HG03342 (cell line): Measurements from ENCODE around the gene PRTN3.
"Not testable (repeated sequence)": the region's sequence is repeated elsewhere in the genome, so short reads cannot be mapped to it uniquely, and the experiment has no call there.

ENCODE experiments used
- ATAC-seq: cut with Tn5 transposase; IDR thresholded peaks from one replicate; pipeline ENCODE4 v1.9.1; 2021; ENCODE audit warnings: mild to moderate bottlenecking, moderate library complexity; ENCODE audit not compliant: unreplicated experiment

The PRTN3 gene

GRCh38 chr19:814152-815078 lies 26.4 kb upstream of the PRTN3 start:
- no peak for ATAC-seq

DNA sequence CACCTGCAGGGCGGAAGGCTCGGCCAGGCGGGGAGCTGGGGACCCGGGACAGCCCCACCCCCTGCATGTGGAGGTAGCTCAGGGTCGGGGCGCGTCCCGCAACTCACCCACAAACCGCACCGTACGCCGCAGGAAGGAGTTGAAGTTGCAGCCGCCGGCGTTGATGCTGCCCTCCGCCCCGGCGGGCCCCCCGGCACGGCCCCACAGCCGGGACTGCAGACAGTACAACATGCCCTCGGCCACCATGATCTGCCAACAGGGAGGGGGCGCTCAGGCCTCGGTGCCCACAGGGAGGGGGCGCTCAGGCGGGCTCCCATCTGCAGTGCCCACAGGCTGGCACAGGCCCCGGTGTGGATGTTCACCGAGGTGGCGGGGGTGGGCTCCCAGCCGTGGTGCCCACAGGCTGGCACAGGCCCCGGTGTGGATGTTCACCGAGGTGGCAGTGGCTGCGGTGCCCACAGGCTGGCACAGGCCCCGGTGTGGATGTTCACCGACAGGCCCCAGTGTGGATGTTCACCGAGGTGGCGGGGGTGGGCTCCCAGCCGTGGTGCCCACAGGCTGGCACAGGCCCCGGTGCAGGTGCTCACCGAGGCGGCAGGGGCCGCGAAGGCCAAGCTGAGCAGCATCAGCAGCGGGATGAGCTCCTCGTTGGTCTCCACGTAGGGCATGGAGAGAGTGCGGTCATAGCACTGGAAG lies 25.6 kb upstream of the PRTN3 start:
- ATAC-seq: no peak

DNA sequence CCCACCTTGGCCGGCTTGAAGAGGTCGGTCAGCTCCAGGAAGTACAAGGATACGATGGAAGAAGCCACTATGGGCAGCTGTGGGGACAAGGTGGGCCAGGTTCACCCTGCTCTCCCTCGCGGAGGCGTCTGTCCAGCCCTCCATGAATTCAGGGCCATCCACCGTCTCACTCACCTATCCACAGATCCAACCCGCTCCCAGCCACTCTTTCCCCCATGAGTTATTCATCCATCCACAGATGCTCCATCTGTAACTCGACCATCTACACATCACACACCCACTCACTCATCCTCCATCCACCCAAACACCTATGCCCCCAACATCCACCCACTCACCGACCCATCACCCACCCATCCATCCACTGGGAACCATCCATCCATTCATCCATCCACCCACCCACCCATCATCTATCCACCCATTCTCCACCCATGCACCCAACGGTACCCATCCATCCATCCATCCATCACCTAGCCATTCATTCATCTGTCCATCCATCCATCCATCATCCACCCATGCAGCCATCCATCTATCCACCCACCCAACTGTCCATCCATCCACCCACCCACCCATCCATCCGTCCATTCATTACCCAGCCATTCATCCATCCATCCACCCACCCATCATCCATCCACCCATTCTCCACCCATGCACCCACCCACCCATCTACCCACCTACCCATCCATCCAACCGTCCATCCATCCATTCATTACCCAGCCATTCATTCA lies 24.9 kb upstream of the PRTN3 start:
- no peak for ATAC-seq

GRCh38 chr19:816500-816857 lies 24.3 kb upstream of the PRTN3 start:
- ATAC-seq: no peak

DNA sequence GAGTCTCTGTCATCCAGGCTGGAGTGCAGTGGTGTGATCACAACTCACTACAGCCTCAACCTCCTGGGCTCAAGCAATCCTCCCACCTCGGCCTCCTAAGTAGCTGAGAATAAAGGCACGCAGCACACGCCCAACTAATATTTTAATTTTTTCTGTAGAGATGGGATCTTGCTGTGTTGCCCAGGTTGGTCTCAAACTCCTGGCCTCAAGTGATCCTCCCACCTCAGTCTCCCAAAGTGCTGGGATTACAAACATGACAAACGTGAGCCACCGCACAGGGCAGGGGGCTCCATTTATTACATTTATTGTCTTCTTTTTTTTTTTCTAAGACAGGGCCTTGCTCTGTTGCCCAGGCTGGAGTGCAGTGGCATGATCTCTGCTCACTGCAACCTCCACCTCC lies 20.6 kb upstream of the PRTN3 start:
- not testable (repeated sequence) for ATAC-seq

DNA sequence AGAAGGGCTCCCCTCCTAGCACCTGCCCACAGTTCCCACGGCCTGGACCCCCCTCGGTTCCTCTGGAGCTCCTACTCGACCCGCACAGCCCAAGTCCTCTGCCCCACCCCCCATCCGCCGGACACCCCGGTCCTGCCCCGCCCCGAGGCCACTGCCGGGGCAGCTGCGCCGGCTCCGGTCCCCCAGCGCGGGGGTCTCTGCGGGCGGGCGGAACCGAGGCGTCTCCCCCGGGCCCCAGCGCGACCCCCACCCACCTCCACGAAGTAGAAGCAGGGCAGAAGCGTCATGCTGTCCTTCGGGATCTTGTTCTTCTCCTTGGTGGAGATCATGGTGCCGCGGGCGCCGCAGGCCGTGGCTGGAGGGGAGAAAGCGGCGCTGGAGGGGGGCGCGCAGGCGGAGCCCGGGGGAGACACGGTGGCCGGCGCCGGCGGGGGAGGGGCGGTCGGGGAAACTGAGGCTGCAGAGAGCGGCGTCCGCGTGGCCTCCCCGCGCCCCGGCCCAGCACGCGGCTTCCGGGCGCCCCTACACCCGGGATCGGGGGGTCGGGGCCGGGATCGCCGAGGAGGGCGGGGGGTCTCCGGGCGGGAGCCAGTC lies 19.5 kb upstream of the PRTN3 start:
- ATAC-seq: no peak

GRCh38 chr19:821825-822503 lies 18.8 kb upstream of the PRTN3 start, which contains the start of gene PLPPR3:
Gene PLPPR3 (minus strand): TSS chr19:821955. CDS start chr19:821559, 396 bp downstream.
- no peak for ATAC-seq

- ATAC-seq: no peak
Observed at GRCh38 chr19:823565-824121, 17.2 kb upstream of the PRTN3 start.

GRCh38 chr19:824885-825284 lies 15.9 kb upstream of the PRTN3 start:
- ATAC-seq: no peak

DNA sequence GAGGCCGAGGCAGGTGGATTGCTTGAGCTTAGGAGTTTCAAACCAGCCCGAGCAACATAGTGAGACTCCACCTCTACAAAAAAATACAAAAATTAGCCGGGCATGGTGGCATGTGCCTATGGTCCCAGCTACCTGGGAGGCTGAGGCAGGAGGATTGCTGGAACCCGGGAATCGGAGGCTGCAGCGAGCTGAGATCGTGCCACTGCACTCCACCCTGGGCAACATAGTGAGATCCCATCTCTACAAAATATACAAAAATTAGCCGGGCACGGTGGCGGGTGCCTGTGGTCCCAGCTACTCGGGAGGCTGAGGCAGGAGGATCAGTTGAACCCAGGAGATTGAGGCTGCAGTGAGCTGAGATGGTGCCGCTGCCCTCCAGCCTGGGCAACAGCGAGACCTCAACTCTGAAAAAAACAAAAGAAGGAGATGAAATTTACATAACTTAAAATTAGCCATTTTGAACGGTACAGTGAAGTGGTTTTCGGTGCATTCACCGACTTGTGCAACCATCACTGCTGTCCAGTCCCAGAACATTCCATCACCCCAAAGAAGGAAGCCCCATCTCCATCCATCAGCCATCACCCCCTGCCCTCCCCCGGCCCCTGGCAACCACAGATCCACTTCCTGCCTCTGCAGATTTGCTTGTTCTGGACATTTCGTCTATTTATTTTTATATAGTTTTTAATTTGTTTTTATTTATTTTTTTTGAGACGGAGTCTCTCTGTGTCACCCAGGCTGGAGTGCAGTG lies 14.7 kb upstream of the PRTN3 start:
- no peak for ATAC-seq

DNA sequence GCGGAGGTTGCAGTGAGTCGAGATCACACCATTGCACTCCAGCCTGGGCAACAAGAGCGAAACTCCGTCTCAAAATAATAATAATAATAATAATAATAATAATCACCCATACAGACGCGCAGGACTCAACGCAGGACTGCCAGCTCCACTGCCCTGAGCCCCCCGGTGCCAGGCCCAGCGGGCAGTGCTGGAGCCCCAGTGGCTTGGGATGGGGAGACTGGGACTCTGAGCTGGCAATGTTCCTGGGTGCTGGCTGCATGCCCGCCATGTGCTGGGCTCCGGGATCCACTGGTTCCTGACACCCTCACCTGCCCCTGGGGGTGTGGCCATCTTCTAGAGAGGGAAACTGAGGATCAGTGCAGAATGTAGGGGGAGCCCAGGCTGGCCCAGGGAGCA lies 13.5 kb upstream of the PRTN3 start:
- no peak for ATAC-seq

DNA sequence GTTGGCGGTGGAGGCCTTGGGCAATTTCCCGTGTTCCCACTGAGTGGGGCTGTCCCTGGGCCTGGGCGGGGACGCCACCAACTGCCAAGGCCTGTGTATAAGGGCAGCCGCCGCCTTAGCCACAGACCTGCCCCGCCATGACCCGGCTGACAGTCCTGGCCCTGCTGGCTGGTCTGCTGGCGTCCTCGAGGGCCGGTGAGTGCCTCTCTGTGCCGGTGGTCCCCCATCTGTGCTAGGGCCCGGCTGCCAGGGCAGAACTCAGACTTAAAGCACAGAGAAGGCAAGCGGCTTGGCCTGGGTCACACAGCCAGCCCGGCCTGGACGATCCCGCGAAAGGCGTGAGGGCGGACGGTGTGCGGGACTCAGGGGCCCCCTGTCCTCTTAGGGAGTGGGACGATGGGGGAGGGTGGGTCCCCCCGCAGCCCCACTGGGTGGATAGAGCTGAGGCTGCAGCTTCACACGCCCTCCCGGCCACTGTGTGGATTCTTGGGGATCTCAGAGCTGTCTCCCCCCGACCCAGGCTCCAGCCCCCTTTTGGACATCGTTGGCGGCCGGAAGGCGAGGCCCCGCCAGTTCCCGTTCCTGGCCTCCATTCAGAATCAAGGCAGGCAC lies 13.0 kb upstream of the PRTN3 start, which contains the start of gene AZU1:
TSS of gene AZU1 (plus strand) at position 128 of the 612 bp plus-strand sequence. CDS start at position 138, 10 bp downstream.
- ATAC-seq: no peak

DNA sequence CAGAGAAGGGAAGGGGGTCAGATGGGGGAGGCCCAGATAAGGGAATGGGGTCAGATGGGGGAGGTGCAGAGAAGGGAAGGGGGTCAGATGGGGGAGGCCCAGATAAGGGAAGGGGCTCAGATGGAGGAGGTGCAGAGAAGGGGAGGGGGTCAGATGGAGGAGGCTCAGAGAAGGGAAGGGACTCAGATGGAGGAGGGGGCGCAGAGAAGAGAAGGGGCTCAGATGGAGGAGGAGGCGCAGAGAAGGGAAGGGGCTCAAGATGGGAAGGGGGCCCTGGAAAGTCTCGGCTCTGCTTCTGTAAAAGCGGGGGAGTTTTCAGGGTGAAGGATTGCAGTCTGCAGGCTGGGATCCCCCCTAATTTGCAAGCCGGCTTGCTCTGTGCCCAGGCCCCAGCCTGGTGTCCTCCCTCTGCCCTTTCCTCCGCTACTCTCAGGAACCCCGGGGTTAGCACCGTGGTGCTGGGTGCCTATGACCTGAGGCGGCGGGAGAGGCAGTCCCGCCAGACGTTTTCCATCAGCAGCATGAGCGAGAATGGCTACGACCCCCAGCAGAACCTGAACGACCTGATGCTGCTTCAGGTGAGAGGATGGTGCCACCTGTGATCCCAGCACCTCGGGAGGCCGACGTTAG lies 11.6 kb upstream of the PRTN3 start:
- ATAC-seq: no peak

DNA sequence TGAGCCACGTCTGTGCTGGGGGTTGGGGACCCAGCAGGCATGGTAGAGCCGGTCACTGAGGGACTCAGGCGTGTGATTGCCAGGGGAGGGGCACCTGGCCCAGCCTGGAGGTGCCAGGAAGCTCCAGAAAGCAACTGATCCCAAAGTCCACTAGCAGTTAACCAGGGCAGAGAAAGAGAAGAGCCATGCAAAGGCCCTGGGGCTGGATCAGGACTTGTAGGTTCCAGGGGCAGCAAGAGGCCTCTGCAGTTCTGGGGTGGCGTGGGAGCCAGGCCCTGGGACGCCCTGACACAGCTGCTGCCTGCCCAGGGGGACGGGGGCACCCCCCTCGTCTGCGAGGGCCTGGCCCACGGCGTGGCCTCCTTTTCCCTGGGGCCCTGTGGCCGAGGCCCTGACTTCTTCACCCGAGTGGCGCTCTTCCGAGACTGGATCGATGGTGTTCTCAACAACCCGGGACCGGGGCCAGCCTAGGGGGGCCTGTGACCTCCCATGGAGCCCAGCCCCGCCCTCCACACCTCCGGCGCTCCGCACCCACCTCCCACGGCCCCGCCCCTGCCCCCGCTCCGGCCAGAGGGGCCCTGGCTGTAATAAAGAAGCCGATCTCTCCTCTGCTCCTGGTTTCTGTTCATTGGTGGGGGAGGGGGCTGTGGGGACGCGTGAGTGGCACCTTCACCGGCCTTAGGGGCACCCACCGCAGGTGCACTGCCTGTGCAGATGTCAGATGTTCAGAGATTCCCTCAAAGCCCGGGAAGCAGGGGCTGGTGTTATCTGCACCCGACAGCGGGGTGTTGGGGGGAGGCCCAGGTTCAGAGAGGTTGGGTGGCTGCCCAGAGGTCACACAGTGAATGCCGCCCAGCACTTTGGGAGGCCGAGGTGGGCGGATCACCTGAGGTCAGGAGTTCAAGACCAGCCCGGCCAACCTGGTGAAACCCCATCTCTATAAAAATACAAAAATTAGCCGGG lies 9.1 kb upstream of the PRTN3 start:
- no peak for ATAC-seq

DNA sequence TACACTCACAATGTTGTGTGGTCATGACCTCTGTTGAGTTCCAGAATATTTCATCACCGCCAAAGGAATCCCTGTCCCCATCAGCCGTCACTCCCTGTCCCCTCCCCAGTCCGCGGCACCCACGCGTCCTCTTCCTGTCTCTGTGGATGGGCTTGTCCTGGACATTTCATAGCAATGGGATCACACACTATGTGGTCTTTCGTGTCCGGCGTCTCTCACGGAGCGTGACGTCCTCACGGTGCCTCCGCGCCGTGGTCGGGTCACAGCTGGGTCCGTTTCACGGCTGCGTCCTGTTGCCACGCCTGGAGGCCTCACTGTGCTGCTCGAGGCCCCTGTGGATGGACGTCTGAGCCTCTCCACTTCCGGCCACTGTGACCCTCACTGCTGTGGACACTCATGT lies 6.6 kb upstream of the PRTN3 start:
- no peak for ATAC-seq

- ATAC-seq: no peak
Observed at GRCh38 chr19:835210-835810, 5.5 kb upstream of the PRTN3 start.

GRCh38 chr19:842802-843179 lies 2.0 kb downstream of the PRTN3 start:
- ATAC-seq: not testable (repeated sequence)
